Measurements from ENCODE around the gene GPR55.

The GPR55 gene

DNA sequence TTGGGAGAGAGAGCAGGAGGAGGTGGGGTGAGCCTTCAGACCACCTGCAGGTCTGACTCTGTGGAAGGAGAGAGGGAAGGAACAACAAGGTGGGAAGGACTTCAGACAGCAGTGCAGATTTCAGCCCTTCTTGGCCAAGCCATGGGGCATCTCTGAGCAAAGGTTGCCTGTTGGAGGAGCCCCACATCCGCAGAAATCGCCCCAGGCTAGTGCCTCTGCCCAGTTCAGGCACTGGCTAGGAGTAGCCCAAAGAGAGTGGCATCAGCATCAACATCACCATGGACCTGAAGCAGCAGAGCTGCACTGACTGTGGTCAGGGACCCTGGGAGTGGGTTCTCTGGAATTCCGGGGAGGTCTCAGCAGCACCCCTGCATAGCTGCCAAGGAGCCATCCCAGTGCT lies 10.2 kb downstream of the GPR55 start:
- no peak for DNase-seq

DNA sequence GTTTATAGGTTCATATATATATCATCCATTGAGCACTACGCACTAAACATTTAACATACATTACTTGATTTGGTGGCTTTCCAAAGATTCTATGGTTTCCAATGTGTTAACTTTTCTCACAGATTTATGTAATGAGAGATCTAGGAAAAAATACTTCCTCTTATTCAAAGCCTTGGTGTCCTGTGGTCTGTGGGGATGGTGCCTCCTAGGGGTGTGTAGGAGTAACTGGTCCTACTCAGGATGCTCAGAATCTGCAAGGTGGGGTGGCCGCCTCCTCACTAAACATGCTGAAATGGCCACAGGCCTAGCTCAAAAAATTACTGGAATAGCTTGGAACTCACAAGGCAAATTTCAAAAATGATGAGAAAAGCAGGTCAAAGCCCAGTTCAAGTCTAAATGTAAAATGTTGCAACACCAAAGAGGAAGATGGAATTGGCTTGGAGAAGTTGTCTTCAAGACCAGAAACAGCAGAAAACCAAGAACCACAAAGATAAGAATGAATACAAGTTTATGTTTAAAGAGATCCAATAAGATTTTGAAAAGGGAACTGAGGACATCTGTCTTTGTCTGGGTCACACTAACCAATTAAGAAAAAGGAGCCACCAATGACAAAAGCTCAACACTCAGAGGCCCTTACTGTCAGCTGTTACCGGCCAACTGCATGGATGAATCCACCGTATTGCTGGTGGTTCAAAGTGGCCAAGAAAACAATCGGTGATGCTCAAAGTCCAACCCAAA lies 11.5 kb downstream of the GPR55 start:
- DNase-seq = no peak

DNA sequence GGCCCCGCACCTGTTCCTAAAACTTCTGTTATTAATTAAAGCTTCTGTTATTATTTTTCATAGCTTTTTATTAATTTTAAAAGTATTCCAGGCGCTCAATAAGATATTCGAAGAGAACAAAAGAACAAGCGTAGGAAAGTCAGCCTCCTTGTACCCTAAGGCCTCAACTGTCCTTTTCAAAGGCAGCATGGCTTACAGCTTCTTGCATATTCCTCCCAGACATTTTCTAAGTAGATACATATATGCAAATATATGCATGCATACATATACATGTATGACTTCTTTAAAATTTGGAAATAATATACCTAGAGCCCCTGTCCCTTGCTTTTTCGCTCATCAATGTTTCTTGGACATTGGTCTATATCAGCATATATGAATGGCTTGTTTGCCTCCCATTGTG lies 12.3 kb downstream of the GPR55 start:
- no peak for DNase-seq

DNA sequence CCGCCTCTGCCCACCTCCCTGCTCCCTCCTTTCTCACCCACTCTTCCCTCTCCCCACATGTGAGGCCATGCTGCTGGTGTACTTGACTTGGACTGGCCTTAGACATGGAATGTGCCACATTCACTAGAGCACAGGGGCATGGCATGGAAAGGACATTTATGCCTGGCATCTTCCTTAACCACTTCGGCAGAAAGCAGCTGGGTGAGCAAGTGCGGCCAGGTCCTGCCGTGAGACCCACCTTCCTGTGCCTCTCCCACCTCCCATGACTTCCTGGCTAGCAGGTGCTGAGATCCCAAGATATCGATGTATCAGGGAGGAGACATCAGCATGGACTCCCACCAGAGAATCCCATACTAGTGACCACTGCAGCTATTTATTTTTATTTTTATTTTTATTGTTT lies 13.0 kb downstream of the GPR55 start:
- DNase-seq = no peak

DNA sequence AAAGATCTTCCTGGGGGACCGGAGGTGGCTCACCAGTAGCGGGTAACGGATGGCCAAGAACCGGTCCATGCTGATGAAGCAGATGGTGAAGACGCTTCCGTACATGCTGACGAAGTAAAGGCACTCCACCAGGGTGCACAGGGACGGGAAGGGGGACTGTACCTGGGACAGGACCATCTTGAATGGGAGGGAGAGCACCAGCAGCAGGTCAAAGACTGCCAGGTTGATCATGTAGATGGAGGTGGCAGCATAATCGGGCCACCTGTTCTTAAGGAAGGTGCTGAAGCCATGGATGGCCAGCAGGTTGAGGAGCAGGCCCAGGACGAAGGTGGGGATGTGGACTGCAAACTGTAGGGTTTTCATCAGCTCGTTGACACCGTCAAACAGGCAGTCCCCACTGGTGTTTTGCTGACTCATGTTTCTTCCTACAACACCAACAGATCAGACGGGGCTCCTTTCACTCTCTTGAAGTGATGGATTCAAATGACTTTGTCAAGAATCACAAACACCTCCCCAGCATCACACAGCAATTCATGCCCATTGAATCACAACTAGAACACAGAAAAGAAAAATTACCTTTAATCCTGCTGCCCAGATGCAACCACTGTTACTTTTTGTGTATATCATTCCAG lies 14.4 kb downstream of the GPR55 start:
- no peak for DNase-seq

DNA sequence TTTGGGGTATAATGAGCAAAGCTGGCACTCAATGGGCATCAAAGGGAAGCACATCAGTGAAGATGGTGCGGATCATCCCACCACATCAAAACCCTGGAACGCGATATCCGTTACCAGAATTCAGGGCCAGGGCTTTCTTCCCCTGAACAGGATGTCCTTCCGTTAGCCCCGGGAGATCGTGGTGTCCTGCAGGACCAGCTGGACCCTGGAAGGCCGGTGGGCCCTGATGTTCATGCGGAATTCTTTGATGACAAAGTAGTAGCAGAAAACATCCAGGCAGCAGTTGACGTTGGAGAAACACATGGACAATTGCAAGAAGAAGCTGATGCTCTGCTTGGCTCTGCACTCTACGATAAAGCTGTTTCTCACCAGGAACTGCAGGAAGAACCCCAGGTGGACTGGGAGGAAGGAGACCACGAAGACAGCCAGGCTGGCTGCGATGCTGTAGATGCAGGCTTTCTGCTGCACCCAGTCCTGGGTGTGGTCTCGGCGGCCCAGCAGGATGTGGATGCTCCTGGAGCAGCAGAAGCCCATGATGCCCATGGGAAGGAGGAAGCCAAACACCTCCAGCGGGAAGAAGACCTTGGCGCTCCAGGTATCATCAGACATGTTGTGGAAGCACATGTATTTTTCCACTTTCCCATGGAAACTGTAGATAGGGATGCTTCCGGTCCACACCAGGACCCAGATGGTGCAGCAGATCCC lies 15.0 kb downstream of the GPR55 start:
- no peak for DNase-seq

DNA sequence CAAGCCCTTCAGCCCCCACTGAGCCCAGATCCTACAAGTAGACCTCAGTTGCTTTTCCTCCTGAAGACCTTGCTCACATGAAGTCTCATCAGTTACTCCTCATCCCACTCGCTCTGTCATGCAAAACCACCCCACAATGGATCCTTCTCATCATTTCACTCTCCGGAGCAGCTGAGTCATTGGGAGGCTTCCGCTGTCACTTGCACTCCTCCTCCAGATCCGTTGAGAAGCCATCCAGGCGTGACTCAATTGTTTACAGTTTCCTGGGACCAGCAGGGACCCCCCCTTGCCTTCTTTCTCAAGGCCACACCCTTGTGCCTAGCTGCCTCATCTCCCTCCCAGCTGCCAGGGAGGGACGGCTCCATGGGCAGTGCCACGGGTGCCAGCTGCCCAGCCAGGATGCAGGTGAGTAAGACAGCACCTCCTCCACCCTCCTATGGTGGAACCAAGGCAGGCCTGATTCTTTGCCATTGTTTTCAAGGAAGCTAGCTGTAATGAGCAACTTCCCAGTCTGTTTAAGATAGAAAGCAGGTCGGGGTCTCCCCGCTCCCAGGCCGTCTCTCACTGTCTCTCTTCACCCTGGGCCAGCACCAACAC lies 16.3 kb downstream of the GPR55 start:
- peak; percentile 33 to 40 for DNase-seq

DNA sequence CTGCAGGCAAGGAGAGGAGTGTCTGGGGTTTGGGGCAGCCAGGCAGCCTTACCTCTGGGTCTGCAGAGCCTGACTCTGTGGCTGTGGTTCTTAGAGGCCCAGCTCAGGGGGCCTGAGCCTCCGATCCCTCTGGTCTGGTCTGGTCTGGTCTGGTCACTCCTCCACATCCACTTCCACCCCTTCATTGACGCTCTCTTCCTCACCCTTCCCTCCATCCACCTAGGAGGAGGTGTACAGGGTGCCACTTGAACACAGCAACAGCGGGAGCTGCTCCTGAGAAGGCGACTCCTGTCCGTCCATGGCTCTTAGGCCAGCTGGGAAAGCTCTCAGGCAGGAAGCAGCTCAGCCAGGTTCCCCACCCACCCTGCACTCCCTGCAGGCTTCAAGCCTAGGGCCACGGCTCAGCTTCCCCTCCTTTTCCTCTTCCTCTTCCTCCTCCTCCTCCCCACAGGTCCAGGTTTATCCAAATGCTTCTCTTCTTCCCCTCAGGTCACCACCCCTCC lies 16.9 kb downstream of the GPR55 start:
- no peak for DNase-seq

DNA sequence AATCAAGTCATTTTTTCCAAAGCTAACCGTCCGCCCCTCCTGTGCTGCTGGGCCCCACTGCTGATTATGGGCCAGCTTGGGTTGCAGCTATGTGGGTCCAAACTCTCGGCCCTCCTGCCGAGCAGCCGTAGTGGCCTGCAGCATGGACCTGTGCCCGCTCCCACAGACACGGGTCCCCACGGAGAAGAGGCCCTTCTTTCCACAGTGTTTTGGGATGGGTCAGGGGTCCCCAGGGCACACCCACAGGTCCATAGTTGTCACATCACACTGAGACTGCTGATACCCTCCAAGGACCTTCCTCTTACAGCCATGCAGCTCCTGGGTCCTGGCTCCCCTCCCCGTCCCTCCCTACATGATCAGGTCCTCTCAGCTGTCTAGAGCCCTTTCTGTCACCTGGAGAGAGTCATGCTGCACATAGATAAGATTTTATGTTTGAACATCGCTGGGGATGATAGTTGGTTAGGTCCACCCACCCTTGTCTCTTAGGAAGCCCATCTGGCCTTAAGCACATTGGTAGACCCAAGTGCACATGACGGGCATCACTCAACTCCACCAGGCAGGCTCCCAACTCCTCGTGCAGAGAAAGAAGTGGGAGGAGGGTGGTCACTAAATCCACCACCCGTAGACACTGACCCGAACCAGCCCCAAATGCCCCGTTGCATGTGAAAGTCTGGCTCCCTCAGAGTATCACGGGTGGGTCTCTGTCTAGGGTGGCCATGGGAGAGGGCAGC lies 17.5 kb downstream of the GPR55 start:
- no peak for DNase-seq

DNA sequence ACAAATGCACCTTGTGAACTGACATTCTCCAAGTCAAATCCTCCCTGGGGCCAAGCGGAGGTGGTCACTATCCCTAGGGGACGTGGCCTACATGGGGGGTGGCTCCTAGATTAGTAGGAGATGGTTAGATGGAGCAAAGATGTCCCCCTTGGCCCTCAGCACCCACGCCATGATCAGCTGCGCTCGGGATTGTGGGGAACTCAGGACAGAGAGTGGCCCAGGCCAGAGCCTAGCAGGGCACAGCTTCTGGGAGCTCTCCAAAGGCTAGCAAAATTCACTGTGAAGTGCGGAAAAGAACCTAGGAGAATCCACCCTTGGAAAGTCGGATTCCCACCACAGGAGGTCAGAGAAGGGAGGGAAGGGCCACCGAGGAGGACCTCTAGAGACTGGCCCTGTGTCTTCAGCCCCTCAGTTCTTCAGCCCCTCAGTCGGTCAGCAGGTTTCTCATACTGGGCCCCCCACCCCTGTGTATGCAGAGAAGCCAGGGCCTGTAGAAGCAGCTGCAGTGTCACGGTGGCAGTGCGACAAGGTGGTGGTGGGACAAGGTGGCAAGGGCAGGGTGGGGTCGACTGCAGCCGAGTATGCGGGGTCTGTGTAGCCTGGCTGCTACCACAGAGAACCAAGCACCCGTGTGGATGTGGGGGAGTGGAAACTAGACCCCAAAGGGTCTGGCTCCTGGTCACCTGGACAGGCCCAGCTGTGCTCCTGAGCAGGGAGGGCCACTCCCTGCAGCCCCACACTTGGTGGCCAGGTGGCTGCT lies 18.4 kb downstream of the GPR55 start:
- DNase-seq = no peak

DNA sequence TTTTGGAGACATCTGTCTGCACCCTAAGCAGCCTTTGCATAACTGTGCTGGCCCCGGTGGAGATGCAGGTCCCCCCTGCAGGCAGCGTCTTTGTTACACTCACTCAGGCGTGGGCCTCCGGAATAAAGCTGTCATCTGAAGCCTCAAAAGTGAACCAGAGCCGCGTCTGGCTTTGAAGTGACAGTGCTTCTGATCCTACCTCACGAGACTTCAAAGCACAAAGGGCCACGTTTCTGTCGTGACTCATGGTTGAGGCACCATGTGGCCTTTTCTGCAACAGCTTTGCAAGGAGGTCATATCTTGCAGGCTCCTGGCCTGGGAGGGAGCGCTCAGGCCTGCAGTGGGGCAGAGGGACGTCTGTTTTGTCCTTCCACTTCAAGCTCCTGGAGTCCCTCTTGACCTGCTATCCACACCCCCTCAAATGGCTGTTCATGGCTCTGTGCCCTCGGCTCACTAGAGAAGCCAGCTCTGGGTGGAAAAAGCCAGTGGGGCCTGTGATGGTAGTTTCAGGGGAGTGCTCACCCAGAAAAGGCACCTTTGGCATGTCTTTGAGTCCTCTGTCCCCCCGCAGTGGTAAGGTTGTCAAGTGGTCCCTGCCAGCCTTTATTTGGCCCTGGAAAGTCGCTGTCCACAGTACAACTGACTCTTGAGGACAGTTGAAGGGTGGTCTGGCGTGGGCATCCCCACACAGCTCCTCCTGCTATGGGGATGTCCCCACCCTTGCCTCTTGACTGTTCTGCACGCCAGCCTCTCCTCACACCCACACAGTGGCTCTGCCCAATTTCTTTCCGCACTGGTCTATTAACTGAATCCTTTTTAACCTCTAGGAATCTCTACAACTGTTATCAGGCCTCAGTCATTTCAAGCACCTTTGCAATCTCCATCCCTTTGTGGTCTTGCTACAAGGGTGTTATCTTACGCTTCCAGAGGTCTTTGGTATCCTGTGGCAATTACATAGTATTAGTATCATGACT lies 19.3 kb downstream of the GPR55 start:
- peak; percentile 88 to 91 for DNase-seq

DNA sequence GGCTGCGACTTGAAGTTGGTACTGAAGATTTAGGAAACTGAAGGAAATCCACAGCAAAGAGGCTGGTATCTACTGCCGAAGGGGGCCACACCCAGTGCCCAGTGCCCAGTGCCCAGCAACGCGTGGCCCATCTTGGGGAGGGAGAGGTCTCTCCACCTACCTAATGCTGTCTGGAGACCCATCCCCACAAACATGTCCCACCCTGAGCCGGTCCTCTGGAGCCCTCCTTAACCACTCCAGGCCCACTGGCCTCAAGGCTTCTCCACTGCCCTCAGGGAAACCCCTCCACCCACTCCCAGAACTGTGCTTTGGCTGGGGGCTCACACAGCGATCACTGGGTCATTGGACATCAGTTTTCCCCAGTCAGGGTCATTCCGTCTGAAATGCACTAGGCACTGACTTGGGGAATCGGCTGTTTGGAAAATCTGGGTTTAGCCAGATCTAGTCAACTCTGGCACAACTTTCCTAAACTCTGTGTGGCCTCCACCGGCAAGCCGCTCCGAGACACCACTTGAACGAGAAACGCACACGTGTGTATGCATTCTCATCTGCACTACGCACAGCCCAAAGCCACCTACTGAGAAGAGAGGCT lies 20.1 kb downstream of the GPR55 start:
- no peak for DNase-seq

DNA sequence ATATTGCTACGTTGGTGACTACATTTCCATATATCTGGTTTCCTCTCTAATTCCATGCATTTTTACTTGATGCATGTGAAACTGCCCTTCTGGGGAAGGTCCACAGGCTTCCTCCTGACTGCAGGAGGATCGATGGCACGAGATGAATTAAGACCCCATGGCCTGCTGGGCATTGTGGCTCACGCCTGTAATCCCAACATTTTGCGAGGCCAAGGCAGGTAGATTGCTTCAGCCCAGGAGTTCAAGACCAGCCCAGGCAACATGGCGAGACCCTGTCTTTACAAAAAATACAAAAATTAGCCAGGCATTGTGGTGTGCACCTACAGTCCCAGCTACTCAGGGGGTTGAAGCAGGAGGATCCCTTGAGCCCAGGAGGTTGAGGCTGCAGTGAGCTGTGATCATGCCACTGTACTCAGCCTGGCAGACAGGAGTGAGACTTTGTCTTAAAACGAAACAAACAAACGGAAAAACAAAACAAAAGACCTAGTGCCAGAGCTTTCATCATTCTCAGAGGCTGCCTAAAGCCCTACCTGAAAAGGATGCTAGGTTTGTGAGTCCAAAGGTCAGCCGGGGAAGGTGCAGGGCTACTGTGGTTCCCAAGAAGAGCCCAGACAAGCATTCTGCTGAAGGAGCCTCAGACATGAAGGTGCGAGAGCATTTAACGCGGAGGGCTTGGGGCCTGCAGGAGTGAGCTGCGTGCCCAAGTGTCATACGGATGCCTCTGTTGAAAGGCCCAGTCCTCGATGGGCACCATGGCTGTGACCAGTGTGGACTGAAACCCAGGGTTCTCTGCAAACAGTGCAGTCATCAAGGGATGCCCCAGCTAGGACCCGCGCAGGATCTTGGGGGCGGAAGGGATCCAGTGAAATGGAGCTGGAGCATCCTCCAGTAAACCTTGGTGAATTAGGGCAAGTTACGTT lies 21.6 kb downstream of the GPR55 start:
- DNase-seq = no peak

DNA sequence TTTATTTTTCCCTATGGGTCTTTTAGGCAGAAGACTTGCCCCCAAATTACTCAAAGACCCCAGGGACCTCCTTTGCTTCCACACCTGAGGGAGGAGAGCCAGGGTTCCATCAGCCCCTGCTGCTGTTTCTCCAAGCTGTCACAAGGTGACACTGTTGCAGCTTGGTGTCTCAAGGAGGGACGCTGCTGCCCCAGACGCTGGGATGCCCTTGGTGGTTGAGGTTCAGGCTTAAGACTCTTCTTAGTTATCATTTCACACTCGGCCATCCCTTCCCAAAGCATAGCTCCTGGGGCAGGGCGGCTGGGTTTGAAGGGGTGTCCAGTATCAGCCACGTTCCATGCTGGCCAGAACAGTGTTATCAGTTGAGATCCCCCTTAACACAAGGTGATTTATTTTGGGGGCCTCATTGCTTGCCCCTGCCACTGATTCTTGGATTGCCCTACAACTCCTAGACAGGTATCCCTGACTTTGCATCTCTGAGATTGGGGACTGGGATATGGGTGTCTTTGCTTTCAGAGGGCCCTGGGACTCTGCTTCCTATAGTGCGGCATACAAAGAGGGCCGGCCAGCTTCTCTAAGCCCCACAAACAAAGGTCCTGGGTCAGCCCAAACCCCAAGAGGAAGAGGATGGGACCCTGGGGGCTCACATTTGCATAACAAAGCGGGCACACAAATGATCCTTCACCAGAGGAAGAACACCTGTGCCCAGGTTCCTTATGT lies 22.7 kb downstream of the GPR55 start:
- peak; percentile 48 to 59 for DNase-seq

DNA sequence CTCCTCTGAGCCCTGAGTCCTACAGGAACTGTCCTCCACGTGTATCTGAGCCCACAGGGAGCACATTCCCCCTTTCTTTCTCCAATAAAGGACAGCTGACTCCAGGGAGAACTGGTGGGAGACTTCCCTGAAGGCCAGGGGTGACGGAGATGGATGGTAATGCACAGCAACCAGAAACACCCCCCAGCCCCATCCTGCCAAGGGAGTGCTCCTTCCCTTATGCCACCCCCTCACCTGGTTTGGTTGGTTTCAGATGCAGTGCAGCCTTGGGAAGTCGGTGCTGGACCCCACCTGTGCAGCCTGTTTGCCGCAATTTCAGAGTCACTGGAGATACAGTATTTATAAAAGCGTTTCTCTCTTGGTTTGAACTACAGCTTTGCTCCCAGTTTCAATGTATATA lies 24.0 kb downstream of the GPR55 start:
- no peak for DNase-seq

DNA sequence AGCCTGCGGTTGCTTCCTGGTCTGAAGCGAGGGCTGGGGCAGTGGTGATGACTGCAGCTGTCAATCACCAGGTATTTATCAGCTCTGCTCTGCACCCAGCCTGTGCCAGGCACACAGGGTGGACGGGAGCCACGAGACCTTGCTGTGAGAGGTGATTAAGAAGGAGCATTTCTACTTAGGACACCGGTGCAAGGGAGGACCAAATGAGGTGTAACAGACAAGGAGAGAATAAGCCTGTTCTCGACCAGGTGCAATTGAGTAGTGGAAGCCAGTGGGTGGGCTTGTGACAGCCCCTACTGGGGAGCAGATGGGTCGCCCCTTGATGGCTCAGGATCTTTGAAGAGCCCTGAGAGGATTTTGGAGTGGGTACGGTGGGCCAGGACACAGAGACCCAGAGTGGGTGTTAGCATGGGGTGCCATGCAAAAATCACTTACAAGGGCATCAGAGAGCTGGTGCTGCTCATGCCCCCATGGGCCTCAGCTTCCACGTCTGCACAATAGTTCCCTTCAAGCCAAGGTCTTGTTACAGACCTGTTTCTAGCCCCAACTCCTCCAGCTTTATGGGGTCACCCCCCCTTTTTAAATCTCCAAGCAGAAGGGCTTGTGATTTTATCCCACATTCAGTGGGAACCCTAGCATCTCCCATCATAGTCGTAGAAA lies 24.6 kb downstream of the GPR55 start:
- no peak for DNase-seq

DNA sequence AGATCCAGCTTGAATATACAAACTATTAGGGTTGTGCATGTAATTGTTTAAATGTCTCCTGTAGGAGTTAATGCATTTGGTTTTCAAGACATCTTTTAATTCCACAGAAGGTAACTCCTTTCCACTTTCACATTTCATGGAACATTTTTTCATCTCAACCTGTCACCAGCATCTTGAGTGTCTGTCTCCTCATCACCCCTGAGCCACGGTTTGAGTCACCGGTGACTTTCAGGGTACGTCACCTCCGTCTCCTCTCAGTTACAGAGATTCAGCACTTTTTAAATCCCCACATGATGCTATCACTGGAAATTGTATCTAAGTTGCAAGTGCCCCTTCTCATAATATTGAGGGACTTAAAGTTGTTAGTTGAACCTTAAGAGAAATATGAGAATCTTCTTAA lies 25.3 kb downstream of the GPR55 start:
- DNase-seq = no peak

DNA sequence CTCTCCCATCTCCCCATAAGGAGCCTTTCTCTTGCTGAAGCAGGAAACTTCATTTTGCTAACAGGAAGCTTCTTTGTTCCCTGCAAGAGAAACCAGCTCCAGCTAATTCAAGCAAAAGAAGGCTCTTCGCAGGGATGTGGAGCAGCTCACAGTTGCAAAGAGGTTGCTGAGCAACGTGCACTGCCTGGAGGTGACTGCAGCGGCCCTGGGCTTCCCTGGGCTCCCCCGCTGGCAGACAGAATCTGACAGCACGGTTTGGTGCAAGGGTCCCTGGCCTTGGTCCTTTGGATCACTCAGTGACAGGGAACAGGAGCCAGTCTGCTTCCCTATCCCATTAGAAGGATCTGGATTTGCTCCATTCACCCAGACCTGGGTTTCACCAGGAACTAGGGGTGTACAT lies 25.8 kb downstream of the GPR55 start:
- no peak for DNase-seq
